HepG2 (cell line): ENCODE data around the gene PKLR. TPM values are rescaled to one million over a fixed set of nuclear protein-coding genes. Genes with fewer than 3 reads are reported as not detected.

Experiments used
- CHCHD3 ChIP-seq: sonication (generic); formaldehyde crosslinking; IDR thresholded peaks from 2 replicates; pipeline ENCODE4 v1.8.0; 2022; ENCODE audit warnings: mild to moderate bottlenecking, missing genetic modification reagents, moderate library complexity
- CHD2 ChIP-seq: IDR thresholded peaks from 2 replicates; pipeline ENCODE4 v1.6.1; 2011; ENCODE audit warnings: low read depth, low read length, improper control_type of control experiment
- GLI4 ChIP-seq: sonication (generic); formaldehyde crosslinking; IDR thresholded peaks from 2 replicates; pipeline ENCODE4 v1.5.1; 2020; ENCODE audit warnings: missing genetic modification reagents, mild to moderate bottlenecking, moderate library complexity, borderline replicate concordance
- HIC2 ChIP-seq: sonication (generic); formaldehyde crosslinking; IDR thresholded peaks from 2 replicates; pipeline ENCODE4 v1.9.0; 2022; ENCODE audit warnings: low read depth, missing genetic modification reagents
- HMG20A ChIP-seq: IDR thresholded peaks from 2 replicates; pipeline ENCODE4 v1.6.1; 2016; ENCODE audit warnings: borderline replicate concordance
- HNRNPUL1 ChIP-seq: fragments of 200-400 bp; formaldehyde crosslinking; IDR thresholded peaks from 2 replicates; pipeline ENCODE4 v1.6.1; 2017; ENCODE audit warnings: low read depth, mild to moderate bottlenecking, low read length, moderate library complexity
- KLF12 ChIP-seq: sonication (generic); formaldehyde crosslinking; IDR thresholded peaks from 2 replicates; pipeline ENCODE4 v1.4.0; 2020; ENCODE audit warnings: missing genetic modification reagents, borderline replicate concordance
- LCORL ChIP-seq, 2 experiments: fragments of 450-650 bp in 1 of 2; sonication (generic) in 1 of 2; formaldehyde crosslinking in 1 of 2; IDR thresholded peaks; 2 replicates each; pipeline versions ENCODE4 v1.5.0 to v1.6.1; 2017 to 2020; ENCODE audit warnings: antibody characterized with exemption in 1 of 2, missing genetic modification reagents in 1 of 2
- NFATC3 ChIP-seq: sonication (generic); formaldehyde crosslinking; IDR thresholded peaks from 2 replicates; pipeline ENCODE4 v1.5.1; 2020; ENCODE audit warnings: mild to moderate bottlenecking, missing genetic modification reagents
- POLR2A ChIP-seq, 2 experiments: IDR thresholded peaks; 2 replicates each; pipeline ENCODE4 v1.6.1; 2011; ENCODE audit warnings: low read depth in 2 of 2, low read length in 2 of 2, mild to moderate bottlenecking in 1 of 2, moderate library complexity in 1 of 2; ENCODE audit not compliant: insufficient read depth in 1 of 2
- PRMT3 ChIP-seq: sonication (generic); formaldehyde crosslinking; IDR thresholded peaks from 2 replicates; pipeline ENCODE4 v1.8.1; 2022; ENCODE audit warnings: low read depth, mild to moderate bottlenecking, moderate library complexity, missing genetic modification reagents, borderline replicate concordance
- RERE ChIP-seq: IDR thresholded peaks from 2 replicates; pipeline ENCODE4 v1.6.1; 2016; ENCODE audit warnings: low read depth, missing genetic modification reagents, missing compliant biosample characterization
- SMARCE1 ChIP-seq: fragments of 450-650 bp; IDR thresholded peaks from 2 replicates; pipeline ENCODE4 v1.6.1; 2017; ENCODE audit warnings: borderline replicate concordance
- SP5 ChIP-seq: IDR thresholded peaks from 2 replicates; pipeline ENCODE4 v1.6.1; 2016; ENCODE audit warnings: low read depth, borderline replicate concordance
- UBTF ChIP-seq: sonication (generic); formaldehyde crosslinking; IDR thresholded peaks from 2 replicates; pipeline ENCODE4 v1.4.0; 2020; ENCODE audit warnings: mild to moderate bottlenecking, missing genetic modification reagents
- ZNF280D ChIP-seq: sonication (generic); formaldehyde crosslinking; IDR thresholded peaks from 2 replicates; pipeline ENCODE4 v1.5.1; 2020; ENCODE audit warnings: mild to moderate bottlenecking, missing genetic modification reagents
- ZNF549 ChIP-seq: sonication (generic); formaldehyde crosslinking; IDR thresholded peaks from 2 replicates; pipeline ENCODE4 v1.5.0; 2020; ENCODE audit warnings: missing genetic modification reagents
- ZNF724P ChIP-seq: sonication (generic); formaldehyde crosslinking; IDR thresholded peaks from 2 replicates; pipeline ENCODE4 v1.8.0; 2022; ENCODE audit warnings: missing genetic modification reagents, borderline replicate concordance
- polyA plus RNA-seq, 8 experiments: library from polyadenylated mRNA; depleted of rRNA in 3 of 8; stranded (reverse) in 7 of 8; unstranded in 1 of 8; fragments of >200 nt; fragmentation: Illumina TruSeq in 4 of 8; extraction: Trizol in 4 of 8; gene quantifications; 2 replicates each; pipeline versions ENCODE4 v1.2.1 to v1.2.3, GENCODE V29; 2011 to 2016; ENCODE audit warnings: low read depth in 4 of 8, missing spikeins in 1 of 8, mixed read lengths in 1 of 8; ENCODE audit not compliant: insufficient read depth in 1 of 8
- total RNA-seq, 5 experiments: library from RNA; depleted of rRNA; stranded (reverse); fragments of >200 nt; fragmentation: Illumina TruSeq; extraction: Trizol; gene quantifications; 2 replicates each; pipeline ENCODE4 v1.2.3, GENCODE V29; 2016; ENCODE audit warnings: low read depth in 1 of 5

PKLR gene
- total and polyA plus RNA-seq, 2 of the 13 experiments (the other 11 are each of a cell fraction or from before 2014, with no cell fraction given): 10.3 to 29.3 TPM

GRCh38 chr1:155286544-155286943 lies 14.7 kb downstream of the PKLR start (continued):
- TF ChIP-seq HIC2 (CRISPR knock-in tag) (peak; percentile 32; the same call in 1 of the 2 replicates), LCORL (IDR thresholded peaks at IDR 0.05) (no peak), LCORL (CRISPR knock-in tag; IDR thresholded peaks at IDR 0.05) (peak; percentile 71), ZNF280D (0 out of 2 replicates have a peak, but pooled peaks have one; percentile 17), ZNF549 (CRISPR knock-in tag) (no peak), CHCHD3 (CRISPR knock-in tag) (no peak), POLR2A (IDR thresholded peaks at IDR 0.05; ENCODE audit: insufficient read depth in 1 of 2, low read depth in 2 of 2, low read length in 2 of 2) (peak in 1 of 2 experiments; percentile 56; a peak in 2 of 4 replicates), PRMT3 (no peak), SMARCE1 (no peak), CHD2 (no peak), ZNF724P (no peak), SP5 (CRISPR knock-in tag) (0 out of 2 replicates have a peak, but pooled peaks have one; percentile 36), RERE (CRISPR knock-in tag) (no peak), UBTF (no peak), NFATC3 (CRISPR knock-in tag) (no peak), GLI4 (CRISPR knock-in tag) (no peak), HNRNPUL1 (no peak), HMG20A (no peak), KLF12 (CRISPR knock-in tag) (no peak)
